Gastroesophageal sphincter (tissue), 4 donors: ENCODE results near the gene SPTA1. TPM values are rescaled to one million over a fixed set of nuclear protein-coding genes. Genes with fewer than 3 reads are reported as not detected.
"Not testable (repeated sequence)": the region's sequence is repeated elsewhere in the genome, so short reads cannot be mapped to it uniquely, and the experiment has no call there.

Source experiments
- ATAC-seq: fragments of 150-250 bp; one replicate; pipeline ENCODE4 v1.9.1; 2016; ENCODE audit warnings: mild to moderate bottlenecking, moderate library complexity
- H3K27ac ChIP-seq, 4 donors: fragments of 200-600 bp; sonication (generic) in 3 of 4; 1 replicate in 3 of 4; 2 replicates in 1 of 4; pipeline ENCODE4 v1.5.1; 2016 to 2019
- H3K27me3 ChIP-seq: fragments of 200-600 bp; sonication (generic); one replicate; pipeline ENCODE4 v1.5.1; 2019
- H3K36me3 ChIP-seq, 2 donors: fragments of 200-600 bp; sonication (generic); one replicate each; pipeline ENCODE4 v1.5.1; 2019; ENCODE audit warnings: control low read depth in 1 of 2
- H3K4me1 ChIP-seq, 3 donors: fragments of 200-600 bp; sonication (generic); 1 replicate in 2 of 3; 2 replicates in 1 of 3; pipeline ENCODE4 v1.5.1; 2016 to 2019; ENCODE audit warnings: control low read depth in 2 of 3
- H3K4me3 ChIP-seq, 2 donors: fragments of 200-600 bp; sonication (generic); one replicate each; pipeline ENCODE4 v1.5.1; 2019; ENCODE audit warnings: mild to moderate bottlenecking in 1 of 2, moderate library complexity in 1 of 2
- H3K9me3 ChIP-seq, 3 donors: fragments of 200-600 bp; sonication (generic); one replicate each; pipeline ENCODE4 v1.5.1; 2017 to 2019; ENCODE audit warnings: control low read depth in 2 of 3
- CTCF ChIP-seq, 4 experiments: fragments of 200-600 bp in 2 of 4; fragments of 450-650 bp in 2 of 4; sonication (generic) in 1 of 4; IDR thresholded peaks; one replicate each; pipeline ENCODE4 v1.5.1; 2017 to 2019; ENCODE audit warnings: antibody characterized with exemption in 4 of 4, mild to moderate bottlenecking in 2 of 4, moderate library complexity in 2 of 4
- EP300 ChIP-seq: sonication (generic); formaldehyde crosslinking; IDR thresholded peaks from one replicate; pipeline ENCODE4 v1.6.1; 2017; ENCODE audit warnings: antibody characterized with exemption, mild to moderate bottlenecking
- POLR2A ChIP-seq, 2 donors: fragments of 450-650 bp; IDR thresholded peaks; one replicate each; pipeline ENCODE4 v1.6.1; 2017; ENCODE audit warnings: antibody characterized with exemption in 2 of 2, mild to moderate bottlenecking in 2 of 2, moderate library complexity in 1 of 2
- POLR2AphosphoS5 ChIP-seq: sonication (generic); formaldehyde crosslinking; IDR thresholded peaks from one replicate; pipeline ENCODE4 v1.6.1; 2017; ENCODE audit warnings: antibody characterized with exemption
- WGBS, 2 donors: methylation state at CpG; one replicate each; pipeline ENCODE4 v1.1.5; 2018; ENCODE audit warnings: low coverage in 1 of 2; 5-methylcytosine and 5-hydroxymethylcytosine counted together
- total RNA-seq, 4 donors: library from RNA; depleted of rRNA; stranded (reverse); fragments of >200 nt; gene quantifications; one replicate each; pipeline ENCODE4 v1.1.0, GENCODE V29; 2016

The SPTA1 gene
- total RNA-seq, 4 donors from 2014 or later = 0.05 to 0.16 TPM; not detected in 2

DNA sequence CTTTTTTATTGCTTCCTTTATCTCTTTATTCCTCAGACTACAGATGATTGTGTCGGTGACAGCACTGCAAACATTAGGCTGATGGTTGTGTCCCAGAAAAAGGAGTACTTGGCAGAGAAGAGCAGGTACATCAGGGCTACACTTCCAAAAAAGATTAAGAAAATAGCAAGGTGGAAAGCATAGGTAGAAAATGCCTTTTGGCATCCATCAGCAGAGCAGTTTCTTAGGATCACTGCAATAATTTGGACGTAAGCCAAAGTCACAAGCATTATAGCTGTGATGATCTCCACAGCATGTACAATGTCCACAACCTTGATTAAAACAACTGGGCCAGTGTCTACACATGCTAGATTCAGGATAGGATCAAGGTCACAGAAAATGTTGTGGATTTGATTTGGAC is 8.1 kb upstream of the SPTA1 start:
- Histone ChIP-seq H3K27ac (no peak overlapping the region), H3K4me3 (no peak overlapping the region), H3K36me3 (no peaks in the 10 kb centered on the region), H3K9me3 (no peaks in the 10 kb centered on the region), H3K4me1 (no peaks in the 10 kb centered on the region), H3K27me3 (no peaks in the 10 kb centered on the region)
- 57 to 63% methylated on average over 2 of the region's 2 CpGs for WGBS, 2 donors
- no peak for ATAC-seq
- TF ChIP-seq EP300 (no peak), POLR2AphosphoS5 (no peak), POLR2A (IDR thresholded peaks at IDR 0.05) (no peak), CTCF (IDR thresholded peaks at IDR 0.05) (no peak)

DNA sequence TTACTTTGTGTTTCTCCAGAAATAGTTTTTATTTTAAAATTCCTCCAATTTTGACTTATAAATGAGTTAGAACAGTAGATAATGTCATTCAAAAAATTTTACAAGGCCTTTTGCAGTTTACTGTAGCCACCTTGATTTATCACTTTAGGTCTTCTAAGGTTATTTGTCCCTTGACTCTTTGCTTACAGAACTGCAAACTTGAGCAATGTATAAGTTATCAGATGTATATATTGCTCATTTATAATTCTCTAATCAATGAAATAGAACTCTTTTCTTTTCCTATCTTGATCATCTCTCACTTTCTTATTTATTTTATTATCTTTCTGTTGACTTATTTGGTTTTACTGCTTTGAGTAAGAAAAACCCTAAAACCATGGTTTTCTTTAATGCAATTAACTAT is 5.8 kb upstream of the SPTA1 start:
- Histone ChIP-seq H3K27ac (no peak overlapping the region), H3K27me3 (no peaks in the 10 kb centered on the region), H3K4me3 (no peak overlapping the region), H3K36me3 (no peaks in the 10 kb centered on the region), H3K4me1 (no peaks in the 10 kb centered on the region), H3K9me3 (no peaks in the 10 kb centered on the region)
- no peak for TF ChIP-seq POLR2A (IDR thresholded peaks at IDR 0.05)
- no peak for TF ChIP-seq POLR2AphosphoS5
- TF ChIP-seq EP300 = no peak
- TF ChIP-seq CTCF (IDR thresholded peaks at IDR 0.05) = no peak
- no peak for ATAC-seq

DNA sequence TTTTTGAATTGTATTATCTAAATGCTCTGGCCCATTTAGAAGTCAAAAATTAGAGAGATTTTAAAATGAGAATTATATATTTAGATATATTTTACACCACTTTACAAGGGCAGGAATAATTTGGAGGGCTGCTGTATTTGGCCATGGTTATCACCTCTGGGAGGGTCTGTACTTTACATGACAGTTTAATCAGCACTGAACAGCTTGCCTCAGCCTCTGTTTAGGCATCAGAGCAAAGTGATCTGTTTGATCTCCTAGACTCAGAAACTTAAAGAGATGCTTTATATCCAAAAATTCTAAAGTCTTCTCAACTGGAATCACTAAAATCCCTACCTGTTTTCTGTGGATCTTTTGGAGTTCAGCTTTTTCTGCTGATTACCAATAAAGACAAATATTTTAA is 5.4 kb upstream of the SPTA1 start:
- TF ChIP-seq POLR2AphosphoS5 (no peak), CTCF (IDR thresholded peaks at IDR 0.05) (no peak), EP300 (no peak), POLR2A (IDR thresholded peaks at IDR 0.05) (no peak)
- Histone ChIP-seq H3K36me3 (no peaks in the 10 kb centered on the region), H3K27ac (no peak overlapping the region), H3K4me3 (no peak overlapping the region), H3K4me1 (no peaks in the 10 kb centered on the region), H3K9me3 (no peaks in the 10 kb centered on the region), H3K27me3 (no peaks in the 10 kb centered on the region)
- no peak for ATAC-seq

GRCh38 chr1:158691149-158691548 is 4.6 kb upstream of the SPTA1 start:
- ATAC-seq, H3K4me3 ChIP-seq, H3K27me3 ChIP-seq, H3K36me3 ChIP-seq, H3K9me3 ChIP-seq, H3K27ac ChIP-seq, H3K4me1 ChIP-seq: not testable (repeated sequence)
- WGBS, 2 donors = 43 to 75% methylated on average over 1 of the region's 1 CpG

GRCh38 chr1:158689875-158690274 is 3.4 kb upstream of the SPTA1 start:
- Histone ChIP-seq H3K27ac (no peak overlapping the region), H3K27me3 (no peaks in the 10 kb centered on the region), H3K4me1 (no peaks in the 10 kb centered on the region), H3K4me3 (no peak overlapping the region), H3K36me3 (no peaks in the 10 kb centered on the region), H3K9me3 (no peaks in the 10 kb centered on the region)
- no peak for ATAC-seq
- no peak for TF ChIP-seq POLR2AphosphoS5
- TF ChIP-seq CTCF (IDR thresholded peaks at IDR 0.05) = no peak
- TF ChIP-seq POLR2A (IDR thresholded peaks at IDR 0.05) = no peak
- no peak for TF ChIP-seq EP300

DNA sequence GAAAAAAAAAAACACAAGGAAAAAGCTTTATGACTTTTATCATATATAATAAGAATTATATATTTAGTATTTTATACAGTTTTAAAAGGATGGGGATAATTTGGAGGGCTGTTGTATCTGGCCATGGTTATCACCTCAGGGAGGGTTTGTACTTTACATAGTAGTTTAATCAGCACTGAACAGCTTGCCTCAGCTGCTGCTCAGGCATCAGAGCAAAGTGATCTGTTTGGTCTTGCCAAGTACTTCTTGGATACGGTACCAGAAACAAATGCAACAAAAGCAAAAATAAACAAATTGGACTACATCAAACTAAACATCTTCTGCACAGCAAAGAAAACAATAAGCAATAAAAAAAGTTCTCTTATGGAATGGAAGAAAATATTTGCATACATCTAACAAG is 2.6 kb upstream of the SPTA1 start:
- Histone ChIP-seq H3K27me3 (no peaks in the 10 kb centered on the region), H3K4me1 (no peaks in the 10 kb centered on the region), H3K9me3 (no peaks in the 10 kb centered on the region), H3K27ac (no peak overlapping the region), H3K36me3 (no peaks in the 10 kb centered on the region), H3K4me3 (no peak overlapping the region)
- 11 to 33% methylated on average over 1 of the region's 1 CpG for WGBS, 2 donors
- no peak for TF ChIP-seq POLR2A (IDR thresholded peaks at IDR 0.05)
- TF ChIP-seq EP300 = no peak
- no peak for TF ChIP-seq CTCF (IDR thresholded peaks at IDR 0.05)
- TF ChIP-seq POLR2AphosphoS5 = no peak
- no peak for ATAC-seq

DNA sequence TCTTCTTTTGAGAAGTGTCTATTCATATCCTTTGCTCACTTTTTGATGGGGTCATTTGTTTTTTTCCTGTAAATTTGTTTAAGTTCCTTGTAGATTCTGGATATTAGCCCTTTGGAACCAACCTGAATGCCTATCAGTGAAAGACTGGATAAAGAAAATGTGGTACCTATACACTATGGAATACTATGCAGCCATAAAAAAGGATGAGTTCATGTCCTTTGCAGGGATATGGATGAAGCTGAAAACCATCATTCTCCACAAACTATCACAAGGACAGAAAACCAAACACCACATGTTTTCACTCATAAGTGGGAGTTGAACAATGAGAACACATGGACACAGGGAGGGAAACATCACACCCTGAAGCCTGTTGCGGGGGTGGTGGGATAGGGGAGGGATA is 1.8 kb upstream of the SPTA1 start:
- H3K27me3 ChIP-seq = not testable (repeated sequence)

More for the DNA sequence above, 1.8 kb upstream of the SPTA1 start:
- not testable (repeated sequence) for H3K9me3 ChIP-seq, H3K4me1 ChIP-seq, ATAC-seq, H3K27ac ChIP-seq, H3K4me3 ChIP-seq, H3K36me3 ChIP-seq
- WGBS, 2 donors = 80 to 88% methylated on average over 1 of the region's 1 CpG
